ENCODE measurements around the gene TEAD2.
"Not testable (repeated sequence)": the region's sequence is repeated elsewhere in the genome, so short reads cannot be mapped to it uniquely, and the experiment has no call there.

TEAD2 gene

GRCh38 chr19:49383599-49383998, 21.4 kb upstream of the TEAD2 start:
- H3K27me3 ChIP-seq (ENCODE audit: control insufficient read depth in 1 of 2, insufficient read depth in 2 of 2, low read length in 2 of 2) = peaks cover 0 to 2% of the 10 kb centered on the region in 2 donors
- no peak overlapping the region for H3K9ac ChIP-seq (ENCODE audit: low read length in 2 of 2)
- peaks cover 3 to 5% of the 10 kb centered on the region in 2 donors for H3K9me3 ChIP-seq (ENCODE audit: control insufficient read depth in 2 of 2, low read length in 2 of 2)

GRCh38 chr19:49382639-49383038, 20.4 kb upstream of the TEAD2 start:
- Histone ChIP-seq H3K36me3 (ENCODE audit: control insufficient read depth in 2 of 2, insufficient read depth in 2 of 2, low read length in 2 of 2) (no peaks in the 10 kb centered on the region), H3K27me3 (ENCODE audit: control insufficient read depth in 1 of 2, insufficient read depth in 2 of 2, low read length in 2 of 2) (peaks cover 0 to 2% of the 10 kb centered on the region in 2 donors), H3K9ac (ENCODE audit: low read length in 2 of 2) (no peak overlapping the region), H3K4me1 (ENCODE audit: control insufficient read depth, insufficient read depth, low read length) (no peaks in the 10 kb centered on the region), H3K9me3 (ENCODE audit: control insufficient read depth in 2 of 2, low read length in 2 of 2) (peaks cover 3 to 5% of the 10 kb centered on the region in 2 donors), H3K27ac (ENCODE audit: low read length) (no peak overlapping the region), H3K4me3 (ENCODE audit: low read length in 2 of 2) (no peak overlapping the region)

More at GRCh38 chr19:49383599-49383998, 21.4 kb upstream of the TEAD2 start:
- no peaks in the 10 kb centered on the region for H3K4me1 ChIP-seq (ENCODE audit: control insufficient read depth, insufficient read depth, low read length)
- no peaks in the 10 kb centered on the region for H3K36me3 ChIP-seq (ENCODE audit: control insufficient read depth in 2 of 2, insufficient read depth in 2 of 2, low read length in 2 of 2)
- no peak overlapping the region for H3K27ac ChIP-seq (ENCODE audit: low read length)
- H3K4me3 ChIP-seq (ENCODE audit: low read length in 2 of 2) = no peak overlapping the region

GRCh38 chr19:49380391-49380790, 18.2 kb upstream of the TEAD2 start:
- Histone ChIP-seq H3K9ac (ENCODE audit: low read length in 2 of 2) (no peak overlapping the region), H3K27me3 (ENCODE audit: control insufficient read depth in 1 of 2, insufficient read depth in 2 of 2, low read length in 2 of 2) (no peaks in the 10 kb centered on the region)

GRCh38 chr19:49378512-49378911, 16.3 kb upstream of the TEAD2 start:
- H3K36me3 ChIP-seq (ENCODE audit: control insufficient read depth in 2 of 2, insufficient read depth in 2 of 2, low read length in 2 of 2) = no peaks in the 10 kb centered on the region
- H3K27me3 ChIP-seq (ENCODE audit: control insufficient read depth in 1 of 2, insufficient read depth in 2 of 2, low read length in 2 of 2) = no peaks in the 10 kb centered on the region
- H3K9me3 ChIP-seq (ENCODE audit: control insufficient read depth in 2 of 2, low read length in 2 of 2) = peaks cover 3 to 5% of the 10 kb centered on the region in 2 donors
- H3K4me3 ChIP-seq (ENCODE audit: low read length in 2 of 2) = no peak overlapping the region
- no peak overlapping the region for H3K9ac ChIP-seq (ENCODE audit: low read length in 2 of 2)
- H3K27ac ChIP-seq (ENCODE audit: low read length) = no peak overlapping the region
- H3K4me1 ChIP-seq (ENCODE audit: control insufficient read depth, insufficient read depth, low read length) = no peaks in the 10 kb centered on the region

More at GRCh38 chr19:49380391-49380790, 18.2 kb upstream of the TEAD2 start:
- Histone ChIP-seq H3K36me3 (ENCODE audit: control insufficient read depth in 2 of 2, insufficient read depth in 2 of 2, low read length in 2 of 2) (no peaks in the 10 kb centered on the region), H3K9me3 (ENCODE audit: control insufficient read depth in 2 of 2, low read length in 2 of 2) (peaks cover 3 to 5% of the 10 kb centered on the region in 2 donors), H3K4me3 (ENCODE audit: low read length in 2 of 2) (no peak overlapping the region), H3K27ac (ENCODE audit: low read length) (no peak overlapping the region), H3K4me1 (ENCODE audit: control insufficient read depth, insufficient read depth, low read length) (no peaks in the 10 kb centered on the region)

- H3K27me3 ChIP-seq (ENCODE audit: control insufficient read depth in 1 of 2, insufficient read depth in 2 of 2, low read length in 2 of 2) = no peaks in the 10 kb centered on the region
- no peak overlapping the region for H3K9ac ChIP-seq (ENCODE audit: low read length in 2 of 2)
- H3K27ac ChIP-seq (ENCODE audit: low read length) = no peak overlapping the region
- peaks cover 0 to 5% of the 10 kb centered on the region in 2 donors for H3K9me3 ChIP-seq (ENCODE audit: control insufficient read depth in 2 of 2, low read length in 2 of 2)
- no peaks in the 10 kb centered on the region for H3K4me1 ChIP-seq (ENCODE audit: control insufficient read depth, insufficient read depth, low read length)
- H3K4me3 ChIP-seq (ENCODE audit: low read length in 2 of 2) = no peak overlapping the region
- H3K36me3 ChIP-seq (ENCODE audit: control insufficient read depth in 2 of 2, insufficient read depth in 2 of 2, low read length in 2 of 2) = no peaks in the 10 kb centered on the region
Observed at GRCh38 chr19:49374665-49375434, 12.6 kb upstream of the TEAD2 start.

GRCh38 chr19:49373174-49373573, 11.0 kb upstream of the TEAD2 start:
- peaks cover 2 to 15% of the 10 kb centered on the region in 2 donors for H3K9me3 ChIP-seq (ENCODE audit: control insufficient read depth in 2 of 2, low read length in 2 of 2)
- not testable (repeated sequence) for H3K9ac ChIP-seq (ENCODE audit: low read length in 2 of 2); H3K27me3 ChIP-seq (ENCODE audit: control insufficient read depth in 1 of 2, insufficient read depth in 2 of 2, low read length in 2 of 2); H3K36me3 ChIP-seq (ENCODE audit: control insufficient read depth in 2 of 2, insufficient read depth in 2 of 2, low read length in 2 of 2); H3K4me1 ChIP-seq (ENCODE audit: control insufficient read depth, insufficient read depth, low read length); H3K4me3 ChIP-seq (ENCODE audit: low read length in 2 of 2); H3K27ac ChIP-seq (ENCODE audit: low read length)

- H3K27me3 ChIP-seq (ENCODE audit: control insufficient read depth in 1 of 2, insufficient read depth in 2 of 2, low read length in 2 of 2) = no peaks in the 10 kb centered on the region
- H3K27ac ChIP-seq (ENCODE audit: low read length) = no peak overlapping the region
- H3K4me1 ChIP-seq (ENCODE audit: control insufficient read depth, insufficient read depth, low read length) = no peaks in the 10 kb centered on the region
- peaks cover 2 to 15% of the 10 kb centered on the region in 2 donors for H3K9me3 ChIP-seq (ENCODE audit: control insufficient read depth in 2 of 2, low read length in 2 of 2)
- H3K9ac ChIP-seq (ENCODE audit: low read length in 2 of 2) = no peak overlapping the region
- no peaks in the 10 kb centered on the region for H3K36me3 ChIP-seq (ENCODE audit: control insufficient read depth in 2 of 2, insufficient read depth in 2 of 2, low read length in 2 of 2)
- no peak overlapping the region for H3K4me3 ChIP-seq (ENCODE audit: low read length in 2 of 2)
Observed at GRCh38 chr19:49371184-49371583, 9.0 kb upstream of the TEAD2 start.

- Histone ChIP-seq H3K9ac (ENCODE audit: low read length in 2 of 2) (no peak overlapping the region), H3K4me3 (ENCODE audit: low read length in 2 of 2) (no peak overlapping the region), H3K36me3 (ENCODE audit: control insufficient read depth in 2 of 2, insufficient read depth in 2 of 2, low read length in 2 of 2) (no peaks in the 10 kb centered on the region), H3K9me3 (ENCODE audit: control insufficient read depth in 2 of 2, low read length in 2 of 2) (peaks cover 2 to 15% of the 10 kb centered on the region in 2 donors), H3K4me1 (ENCODE audit: control insufficient read depth, insufficient read depth, low read length) (peaks cover 2% of the 10 kb centered on the region), H3K27me3 (ENCODE audit: control insufficient read depth in 1 of 2, insufficient read depth in 2 of 2, low read length in 2 of 2) (no peaks in the 10 kb centered on the region), H3K27ac (ENCODE audit: low read length) (no peak overlapping the region)
Observed at GRCh38 chr19:49368711-49369358, 6.6 kb upstream of the TEAD2 start.

- no peaks in the 10 kb centered on the region for H3K36me3 ChIP-seq (ENCODE audit: control insufficient read depth in 2 of 2, insufficient read depth in 2 of 2, low read length in 2 of 2)
- peaks cover 22% of the 10 kb centered on the region for H3K4me1 ChIP-seq (ENCODE audit: control insufficient read depth, insufficient read depth, low read length)
- no peaks in the 10 kb centered on the region for H3K27me3 ChIP-seq (ENCODE audit: control insufficient read depth in 1 of 2, insufficient read depth in 2 of 2, low read length in 2 of 2)
- H3K9me3 ChIP-seq (ENCODE audit: control insufficient read depth in 2 of 2, low read length in 2 of 2) = peaks cover 2 to 15% of the 10 kb centered on the region in 2 donors
- no peak overlapping the region for H3K4me3 ChIP-seq (ENCODE audit: low read length in 2 of 2)
- H3K9ac ChIP-seq (ENCODE audit: low read length in 2 of 2) = no peak overlapping the region
- H3K27ac ChIP-seq (ENCODE audit: low read length) = no peak overlapping the region
Observed at GRCh38 chr19:49366110-49366509, 3.9 kb upstream of the TEAD2 start.

GRCh38 chr19:49364083-49364737, 2.0 kb upstream of the TEAD2 start:
- H3K4me1 ChIP-seq (ENCODE audit: control insufficient read depth, insufficient read depth, low read length) = peaks cover 32% of the 10 kb centered on the region
- H3K27ac ChIP-seq (ENCODE audit: low read length) = peak overlapping the region; percentile 92
- H3K36me3 ChIP-seq (ENCODE audit: control insufficient read depth in 2 of 2, insufficient read depth in 2 of 2, low read length in 2 of 2) = peaks cover 3 to 5% of the 10 kb centered on the region in 2 donors
- peak overlapping the region; percentile 41 to 86 for H3K4me3 ChIP-seq (ENCODE audit: low read length in 2 of 2)
- peaks cover 2 to 4% of the 10 kb centered on the region in 2 donors for H3K9me3 ChIP-seq (ENCODE audit: control insufficient read depth in 2 of 2, low read length in 2 of 2)
- peak overlapping the region in 1 of 2 donors; percentile 36 for H3K9ac ChIP-seq (ENCODE audit: low read length in 2 of 2)
- no peaks in the 10 kb centered on the region for H3K27me3 ChIP-seq (ENCODE audit: control insufficient read depth in 1 of 2, insufficient read depth in 2 of 2, low read length in 2 of 2)
